ENCODE measurements around the gene WSCD1.

Gene WSCD1

DNA sequence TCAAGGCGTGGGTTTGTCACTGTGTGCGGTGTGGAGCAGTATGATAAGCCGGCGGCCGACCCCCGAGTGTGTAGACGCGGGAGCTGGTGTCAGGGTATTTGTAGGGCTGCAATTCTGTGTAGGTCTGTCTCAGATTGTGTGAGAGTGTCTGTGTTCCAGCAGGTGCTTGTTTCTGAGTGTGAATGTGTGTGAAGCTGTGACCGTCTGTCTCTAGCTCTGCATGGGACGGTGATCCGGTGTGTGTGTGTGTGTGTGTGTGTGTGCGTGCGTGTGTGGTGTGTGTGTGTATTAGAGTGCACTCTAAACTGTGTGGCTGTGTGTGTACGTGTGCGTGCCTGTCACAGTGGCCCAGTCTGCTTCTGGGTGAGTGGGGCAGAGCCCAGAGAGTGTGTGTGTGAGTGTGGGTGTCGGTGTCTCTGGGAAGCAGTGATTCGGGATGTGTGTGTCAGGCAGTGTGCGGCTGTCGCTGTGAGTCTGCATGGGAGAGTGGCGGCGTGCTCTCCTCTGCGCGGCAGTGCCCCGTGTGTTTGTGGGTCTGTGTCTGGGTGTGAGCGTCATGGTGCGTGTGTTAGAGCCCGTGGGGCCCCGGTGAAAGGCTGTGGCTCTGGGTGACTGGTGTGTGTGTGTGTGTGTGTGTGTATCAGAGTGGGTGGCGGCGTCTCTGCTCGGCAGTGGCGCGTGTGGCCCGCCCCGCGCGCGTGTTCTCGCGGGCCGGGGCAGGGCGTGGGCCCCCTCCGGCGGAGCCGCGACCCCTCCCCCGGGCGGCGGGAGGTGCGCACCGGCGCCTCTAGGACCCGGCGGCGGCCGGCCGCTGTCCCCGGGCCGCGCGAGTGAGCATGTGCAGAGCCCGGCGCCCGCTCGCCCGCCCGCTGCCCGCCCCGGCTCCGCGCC is at the start of gene WSCD1:
WSCD1 (plus strand) TSS at position 841 of the 891 bp plus-strand sequence. CDS start 10,280 bp downstream, outside the sequence.
- no peak within 1 kb of the TSS for H3K27ac ChIP-seq (ENCODE audit: low read length)
- peaks cover 0 to 9% of the 10 kb centered on the region in 2 donors for H3K4me1 ChIP-seq (ENCODE audit: control insufficient read depth in 1 of 2, insufficient read depth in 2 of 2, low read length in 2 of 2)
- no peaks in the 10 kb centered on the region for H3K36me3 ChIP-seq (ENCODE audit: control insufficient read depth in 1 of 2, insufficient read depth in 2 of 2, low read length in 2 of 2)
- peak within 1 kb of the TSS; percentile 64 to 68 for H3K4me3 ChIP-seq (ENCODE audit: low read depth in 1 of 2, low read length in 2 of 2)
- no peaks in the 10 kb centered on the region for H3K9me3 ChIP-seq (ENCODE audit: control insufficient read depth in 1 of 2, low read length in 2 of 2)
- H3K27me3 ChIP-seq (ENCODE audit: low read depth, low read length): peaks cover 22% of the 10 kb centered on the region

DNA sequence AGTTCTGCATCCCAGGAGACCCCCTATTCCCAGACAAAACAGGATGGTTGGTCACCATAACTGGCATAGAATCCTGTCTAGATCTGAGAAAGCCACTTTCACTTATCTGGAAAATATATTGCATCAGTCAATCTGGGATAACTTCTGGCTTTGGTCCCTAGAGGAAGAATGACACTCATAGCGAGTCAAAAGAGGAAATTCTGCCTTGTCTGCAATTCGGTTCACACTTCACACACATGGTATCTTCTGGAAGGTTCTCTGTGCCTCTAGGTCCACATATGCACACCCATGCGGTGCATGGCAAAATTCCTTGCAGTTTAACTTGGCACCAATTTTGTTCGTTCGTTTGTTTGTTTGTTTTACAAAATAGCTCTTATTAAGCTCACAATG is 49.2 kb upstream of the WSCD1 start:
- Histone ChIP-seq H3K4me1 (ENCODE audit: control insufficient read depth in 1 of 2, insufficient read depth in 2 of 2, low read length in 2 of 2) (no peaks in the 10 kb centered on the region), H3K4me3 (ENCODE audit: low read depth in 1 of 2, low read length in 2 of 2) (no peak overlapping the region), H3K27ac (ENCODE audit: low read length) (no peak overlapping the region), H3K27me3 (ENCODE audit: low read depth, low read length) (no peaks in the 10 kb centered on the region), H3K9me3 (ENCODE audit: control insufficient read depth in 1 of 2, low read length in 2 of 2) (no peaks in the 10 kb centered on the region), H3K36me3 (ENCODE audit: control insufficient read depth in 1 of 2, insufficient read depth in 2 of 2, low read length in 2 of 2) (no peaks in the 10 kb centered on the region)

DNA sequence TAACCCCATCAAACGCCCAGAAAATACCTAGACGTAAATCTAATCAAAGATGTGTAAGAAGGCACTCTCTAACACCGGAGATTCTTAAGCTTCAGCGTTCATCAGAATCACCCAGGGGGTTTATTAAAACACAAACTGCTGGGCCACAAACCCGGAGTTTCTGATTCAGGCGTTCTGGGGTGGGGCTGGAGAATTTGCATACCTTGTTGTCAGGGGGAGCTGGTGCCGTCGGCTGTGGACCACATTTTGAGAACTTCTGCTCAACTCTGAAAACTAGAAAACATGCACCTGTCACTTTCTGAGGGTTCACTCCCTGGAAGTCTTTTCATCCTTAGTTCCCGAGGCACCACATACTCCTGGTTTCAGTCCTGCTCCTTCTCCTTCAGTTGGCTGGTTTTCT is 48.6 kb upstream of the WSCD1 start:
- Histone ChIP-seq H3K4me3 (ENCODE audit: low read depth in 1 of 2, low read length in 2 of 2) (no peak overlapping the region), H3K4me1 (ENCODE audit: control insufficient read depth in 1 of 2, insufficient read depth in 2 of 2, low read length in 2 of 2) (no peaks in the 10 kb centered on the region), H3K9me3 (ENCODE audit: control insufficient read depth in 1 of 2, low read length in 2 of 2) (no peaks in the 10 kb centered on the region), H3K27ac (ENCODE audit: low read length) (no peak overlapping the region), H3K36me3 (ENCODE audit: control insufficient read depth in 1 of 2, insufficient read depth in 2 of 2, low read length in 2 of 2) (no peaks in the 10 kb centered on the region), H3K27me3 (ENCODE audit: low read depth, low read length) (no peaks in the 10 kb centered on the region)

DNA sequence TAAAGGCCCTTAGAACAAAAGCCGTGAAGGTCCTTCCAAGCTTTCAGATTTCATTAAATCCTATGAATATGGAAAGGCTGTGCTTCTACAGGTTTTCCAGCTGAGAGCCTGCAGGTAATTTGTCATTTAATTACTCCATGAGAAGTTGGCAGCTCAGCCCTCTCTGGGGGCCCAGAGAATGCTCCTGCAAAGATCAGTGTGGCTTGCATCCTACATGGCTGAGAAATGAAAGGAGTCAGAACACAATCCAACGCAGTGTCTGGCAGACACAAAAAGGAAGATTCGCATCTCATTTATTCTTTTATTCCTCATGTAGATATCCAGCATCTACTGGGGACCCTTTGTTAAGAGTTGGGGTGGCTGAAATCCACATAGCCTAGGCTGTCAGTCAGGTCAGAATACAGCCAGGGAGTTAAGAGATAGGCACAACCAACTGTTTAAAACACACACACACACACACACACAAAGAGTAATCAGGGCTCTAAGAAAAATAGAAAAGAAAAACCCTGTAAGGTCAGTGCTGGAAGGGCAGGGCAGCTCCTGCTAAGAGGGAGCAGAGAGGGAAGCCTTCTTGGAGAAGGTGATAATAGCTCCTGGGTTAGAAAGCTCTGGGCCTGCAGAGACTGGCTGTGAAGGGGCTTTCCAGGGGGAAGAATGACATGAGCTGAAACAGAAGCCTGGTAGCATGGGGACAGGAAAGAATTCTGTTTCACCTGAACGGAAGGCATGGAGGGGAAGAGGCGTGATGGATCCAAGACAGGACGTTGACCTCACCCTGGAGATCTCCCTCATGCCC is 46.9 kb upstream of the WSCD1 start:
- Histone ChIP-seq H3K27me3 (ENCODE audit: low read depth, low read length) (no peaks in the 10 kb centered on the region), H3K36me3 (ENCODE audit: control insufficient read depth in 1 of 2, insufficient read depth in 2 of 2, low read length in 2 of 2) (no peaks in the 10 kb centered on the region), H3K27ac (ENCODE audit: low read length) (no peak overlapping the region), H3K4me3 (ENCODE audit: low read depth in 1 of 2, low read length in 2 of 2) (no peak overlapping the region), H3K9me3 (ENCODE audit: control insufficient read depth in 1 of 2, low read length in 2 of 2) (no peaks in the 10 kb centered on the region), H3K4me1 (ENCODE audit: control insufficient read depth in 1 of 2, insufficient read depth in 2 of 2, low read length in 2 of 2) (no peaks in the 10 kb centered on the region)

DNA sequence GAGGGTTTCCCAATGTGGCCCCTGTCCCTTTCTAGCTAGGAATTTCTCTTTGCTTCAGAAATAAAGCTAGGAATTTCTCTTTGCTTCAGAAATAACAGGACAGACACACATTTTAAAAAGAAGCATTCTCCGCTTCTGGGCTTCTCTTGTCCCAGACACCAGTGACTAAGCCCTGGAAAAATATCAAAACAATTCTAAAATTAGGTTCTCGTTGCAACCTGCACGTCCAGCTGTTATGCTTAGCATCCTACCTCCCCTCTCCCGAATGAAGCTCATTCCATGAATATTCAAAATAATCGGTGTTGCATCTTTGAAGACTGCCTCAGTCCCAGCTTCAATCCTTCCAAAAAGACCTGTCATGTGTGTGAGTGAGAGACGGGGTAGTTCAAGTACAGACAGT is 45.6 kb upstream of the WSCD1 start:
- H3K4me3 ChIP-seq (ENCODE audit: low read depth in 1 of 2, low read length in 2 of 2): no peak overlapping the region
- H3K27me3 ChIP-seq (ENCODE audit: low read depth, low read length): no peaks in the 10 kb centered on the region
- H3K4me1 ChIP-seq (ENCODE audit: control insufficient read depth in 1 of 2, insufficient read depth in 2 of 2, low read length in 2 of 2): no peaks in the 10 kb centered on the region

DNA sequence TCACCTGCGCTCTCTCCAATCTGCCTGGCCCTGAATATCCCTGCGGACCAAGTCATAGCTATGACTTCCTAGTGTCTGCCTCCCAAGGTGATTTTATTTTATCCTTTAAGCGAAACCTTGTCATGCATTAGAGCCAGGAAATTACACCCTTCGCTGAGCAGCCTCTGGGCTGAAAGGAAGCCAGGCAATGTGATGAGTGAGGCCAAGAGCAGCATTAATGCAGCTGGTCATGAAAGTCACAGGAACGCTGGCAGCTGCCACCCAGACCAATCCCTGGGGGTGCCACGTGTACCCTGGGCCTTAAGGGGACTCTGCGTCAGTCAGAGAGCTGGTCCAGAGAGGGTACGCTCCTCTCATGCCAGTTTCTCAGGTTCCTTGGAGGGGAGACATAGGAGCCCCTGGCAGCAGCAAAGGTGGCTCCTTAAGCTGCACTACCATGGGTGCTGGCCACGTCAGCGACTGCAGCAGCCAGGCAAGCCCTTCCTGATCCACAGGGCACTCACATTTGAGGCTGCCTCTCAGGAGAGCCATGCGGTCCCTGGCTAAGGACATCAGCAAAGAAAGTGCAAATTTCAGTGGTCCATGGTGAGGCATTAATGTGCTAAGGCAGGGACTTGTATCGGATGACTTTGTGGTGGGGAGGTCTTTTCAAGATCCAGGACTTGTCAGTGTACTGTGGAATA is 42.7 kb upstream of the WSCD1 start:
- Histone ChIP-seq H3K4me1 (ENCODE audit: control insufficient read depth in 1 of 2, insufficient read depth in 2 of 2, low read length in 2 of 2) (no peaks in the 10 kb centered on the region), H3K4me3 (ENCODE audit: low read depth in 1 of 2, low read length in 2 of 2) (no peak overlapping the region), H3K36me3 (ENCODE audit: control insufficient read depth in 1 of 2, insufficient read depth in 2 of 2, low read length in 2 of 2) (no peaks in the 10 kb centered on the region), H3K9me3 (ENCODE audit: control insufficient read depth in 1 of 2, low read length in 2 of 2) (no peaks in the 10 kb centered on the region), H3K27ac (ENCODE audit: low read length) (no peak overlapping the region), H3K27me3 (ENCODE audit: low read depth, low read length) (no peaks in the 10 kb centered on the region)

More for the DNA sequence above, 45.6 kb upstream of the WSCD1 start:
- Histone ChIP-seq H3K9me3 (ENCODE audit: control insufficient read depth in 1 of 2, low read length in 2 of 2) (no peaks in the 10 kb centered on the region), H3K36me3 (ENCODE audit: control insufficient read depth in 1 of 2, insufficient read depth in 2 of 2, low read length in 2 of 2) (no peaks in the 10 kb centered on the region), H3K27ac (ENCODE audit: low read length) (no peak overlapping the region)

DNA sequence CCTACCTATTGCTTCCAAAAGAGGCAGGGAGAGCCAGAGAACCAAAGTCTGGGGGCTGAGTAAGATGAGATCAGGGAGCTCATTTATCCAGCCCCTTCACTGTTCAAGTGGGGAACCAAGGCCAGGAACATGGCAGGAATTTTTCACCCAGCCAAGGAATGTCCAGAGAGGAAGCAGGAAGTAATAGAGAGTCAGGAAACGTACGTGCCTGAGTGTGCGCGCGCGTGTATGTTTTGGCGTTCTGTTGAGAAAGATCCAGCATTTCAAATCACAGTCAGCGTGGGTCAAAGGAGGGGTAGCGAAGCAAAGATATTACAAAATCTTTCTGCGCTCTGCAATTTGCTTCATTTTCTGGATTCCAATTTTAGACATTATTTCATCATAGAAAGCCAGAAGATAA is 41.9 kb upstream of the WSCD1 start:
- Histone ChIP-seq H3K36me3 (ENCODE audit: control insufficient read depth in 1 of 2, insufficient read depth in 2 of 2, low read length in 2 of 2) (no peaks in the 10 kb centered on the region), H3K27ac (ENCODE audit: low read length) (no peak overlapping the region), H3K4me1 (ENCODE audit: control insufficient read depth in 1 of 2, insufficient read depth in 2 of 2, low read length in 2 of 2) (no peaks in the 10 kb centered on the region), H3K9me3 (ENCODE audit: control insufficient read depth in 1 of 2, low read length in 2 of 2) (no peaks in the 10 kb centered on the region), H3K4me3 (ENCODE audit: low read depth in 1 of 2, low read length in 2 of 2) (no peak overlapping the region), H3K27me3 (ENCODE audit: low read depth, low read length) (no peaks in the 10 kb centered on the region)

DNA sequence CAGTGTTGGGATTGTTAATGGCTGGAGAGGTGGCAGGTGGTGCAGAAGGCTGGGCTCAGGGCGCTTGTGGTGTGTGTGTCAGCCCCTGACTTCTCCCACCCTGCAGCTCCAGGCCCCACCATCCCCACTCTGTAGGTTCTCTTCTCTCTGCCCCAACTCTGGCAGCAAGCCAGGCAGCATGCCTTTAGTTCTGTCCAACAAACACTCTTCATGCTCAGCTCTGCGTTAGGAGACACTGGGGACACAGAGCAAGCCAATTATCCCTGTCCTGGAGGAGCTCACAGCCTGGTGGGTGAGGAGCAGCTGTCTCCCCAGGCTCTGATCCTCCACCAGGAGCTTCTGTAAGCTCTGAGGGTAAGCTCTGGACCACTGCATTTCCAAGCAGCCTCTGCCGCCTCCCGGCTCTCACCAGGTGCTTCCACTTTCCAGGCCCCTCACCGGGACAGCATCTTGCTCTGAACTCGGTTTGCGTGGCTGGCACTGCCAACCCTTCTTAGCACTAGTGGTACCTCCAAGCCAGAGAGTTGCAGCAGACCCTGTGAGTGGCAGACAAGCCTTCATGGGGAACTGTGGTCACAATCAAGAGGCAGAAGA is 34.3 kb upstream of the WSCD1 start:
- Histone ChIP-seq H3K27me3 (ENCODE audit: low read depth, low read length) (no peaks in the 10 kb centered on the region), H3K4me1 (ENCODE audit: control insufficient read depth in 1 of 2, insufficient read depth in 2 of 2, low read length in 2 of 2) (no peaks in the 10 kb centered on the region), H3K36me3 (ENCODE audit: control insufficient read depth in 1 of 2, insufficient read depth in 2 of 2, low read length in 2 of 2) (no peaks in the 10 kb centered on the region), H3K4me3 (ENCODE audit: low read depth in 1 of 2, low read length in 2 of 2) (no peak overlapping the region), H3K27ac (ENCODE audit: low read length) (no peak overlapping the region), H3K9me3 (ENCODE audit: control insufficient read depth in 1 of 2, low read length in 2 of 2) (no peaks in the 10 kb centered on the region)

DNA sequence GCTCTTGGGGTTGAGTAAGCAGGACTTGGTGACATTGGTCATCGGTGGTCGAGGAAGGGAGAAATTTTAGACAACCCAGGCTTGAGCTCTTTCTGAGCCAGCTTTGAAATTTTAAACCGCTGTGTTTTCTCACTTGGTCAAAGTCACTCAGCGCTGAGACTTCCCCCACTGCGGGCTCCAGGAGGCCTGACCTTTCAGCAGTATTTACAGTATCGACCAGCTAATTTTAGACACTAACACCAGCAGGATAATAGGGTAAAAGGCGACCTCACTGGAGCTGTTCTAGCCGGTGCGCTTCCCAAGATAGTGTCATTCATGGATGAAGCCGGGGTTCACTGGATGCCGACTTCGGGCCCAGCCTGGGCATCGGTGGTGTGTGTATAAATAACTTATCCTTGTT is 29.7 kb upstream of the WSCD1 start:
- Histone ChIP-seq H3K4me1 (ENCODE audit: control insufficient read depth in 1 of 2, insufficient read depth in 2 of 2, low read length in 2 of 2) (no peaks in the 10 kb centered on the region), H3K4me3 (ENCODE audit: low read depth in 1 of 2, low read length in 2 of 2) (no peak overlapping the region), H3K36me3 (ENCODE audit: control insufficient read depth in 1 of 2, insufficient read depth in 2 of 2, low read length in 2 of 2) (no peaks in the 10 kb centered on the region), H3K27me3 (ENCODE audit: low read depth, low read length) (no peaks in the 10 kb centered on the region), H3K9me3 (ENCODE audit: control insufficient read depth in 1 of 2, low read length in 2 of 2) (no peaks in the 10 kb centered on the region), H3K27ac (ENCODE audit: low read length) (no peak overlapping the region)

DNA sequence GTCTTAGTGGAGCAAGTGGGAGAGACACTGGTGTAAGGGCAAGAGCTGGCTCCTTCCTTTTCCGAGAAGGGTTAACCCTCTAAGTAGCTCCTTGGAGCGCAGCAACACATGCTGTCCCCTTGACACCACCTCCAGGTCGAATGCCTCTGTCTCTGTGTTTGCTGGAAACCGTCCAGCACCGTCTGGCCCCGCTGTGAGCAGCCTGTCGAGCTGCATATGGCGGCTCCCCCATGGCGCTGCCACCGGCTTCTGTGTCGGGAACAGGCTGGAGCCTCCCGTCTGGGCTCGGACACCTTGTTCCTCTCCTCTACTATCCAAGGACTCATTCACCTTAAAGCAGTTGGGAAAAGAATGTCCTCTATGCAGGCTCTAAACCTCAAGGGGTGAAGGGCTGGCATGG is 28.9 kb upstream of the WSCD1 start:
- Histone ChIP-seq H3K9me3 (ENCODE audit: control insufficient read depth in 1 of 2, low read length in 2 of 2) (no peaks in the 10 kb centered on the region), H3K4me3 (ENCODE audit: low read depth in 1 of 2, low read length in 2 of 2) (no peak overlapping the region), H3K27me3 (ENCODE audit: low read depth, low read length) (no peaks in the 10 kb centered on the region), H3K36me3 (ENCODE audit: control insufficient read depth in 1 of 2, insufficient read depth in 2 of 2, low read length in 2 of 2) (no peaks in the 10 kb centered on the region), H3K27ac (ENCODE audit: low read length) (no peak overlapping the region), H3K4me1 (ENCODE audit: control insufficient read depth in 1 of 2, insufficient read depth in 2 of 2, low read length in 2 of 2) (no peaks in the 10 kb centered on the region)

DNA sequence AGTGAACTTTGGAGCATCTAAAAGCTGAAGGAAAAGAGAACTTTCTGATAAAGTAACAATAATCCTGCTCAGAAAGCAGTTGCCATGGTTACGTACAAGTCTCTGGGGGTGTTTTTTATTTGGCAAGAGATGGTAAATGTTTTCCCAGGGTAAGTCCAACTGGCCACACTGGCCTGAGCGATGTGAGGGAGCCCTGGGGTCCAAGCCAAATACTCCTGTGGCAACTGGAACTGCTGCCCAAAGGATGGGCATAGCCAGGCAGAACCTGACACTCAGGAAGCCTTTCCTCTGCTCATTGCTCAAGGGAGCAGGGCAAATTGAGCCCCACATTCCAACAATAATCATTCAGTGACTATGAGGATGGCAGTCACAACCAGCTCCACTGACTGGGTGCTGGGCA is 26.8 kb upstream of the WSCD1 start:
- H3K9me3 ChIP-seq (ENCODE audit: control insufficient read depth in 1 of 2, low read length in 2 of 2): no peaks in the 10 kb centered on the region
- H3K27me3 ChIP-seq (ENCODE audit: low read depth, low read length): no peaks in the 10 kb centered on the region
- no peak overlapping the region for H3K27ac ChIP-seq (ENCODE audit: low read length)
- H3K4me1 ChIP-seq (ENCODE audit: control insufficient read depth in 1 of 2, insufficient read depth in 2 of 2, low read length in 2 of 2): no peaks in the 10 kb centered on the region
- no peaks in the 10 kb centered on the region for H3K36me3 ChIP-seq (ENCODE audit: control insufficient read depth in 1 of 2, insufficient read depth in 2 of 2, low read length in 2 of 2)
- H3K4me3 ChIP-seq (ENCODE audit: low read depth in 1 of 2, low read length in 2 of 2): no peak overlapping the region
